T-helper 2 cell (primary cell): ENCODE measurements around the gene IL4.
"Not testable (repeated sequence)": the region's sequence is repeated elsewhere in the genome, so short reads cannot be mapped to it uniquely, and the experiment has no call there.

Experiments used
- DNase-seq, 5 experiments: peaks; one replicate each; pipeline versions ENCODE4 v3.0.0 to v3.0.0-alpha.2; 2012 to 2022
- total RNA-seq, 2 donors: gene quantifications; one replicate each; lab custom pipeline; 2026; lab: John Stamatoyannopoulos, UW

Gene IL4
- total RNA-seq: 0 to 0.34 reads per million in 2 donors

- peak in 1 of 5 experiments; percentile 81 for DNase-seq
These were observed at the start of gene IL4 for GRCh38 chr5:132673939-132674630. Gene IL4 (plus strand): TSS chr5:132673989. CDS start chr5:132674051, 62 bp downstream.

- DNase-seq: no peak
These were observed 46.3 kb upstream of the IL4 start for GRCh38 chr5:132627470-132627869.

- DNase-seq: no peak
These were observed 45.0 kb upstream of the IL4 start for GRCh38 chr5:132628814-132629213.

GRCh38 chr5:132629230-132629944 is 44.4 kb upstream of the IL4 start:
- peak in 1 of 5 experiments; percentile 71 for DNase-seq

GRCh38 chr5:132633587-132633986 is 40.2 kb upstream of the IL4 start:
- DNase-seq: not testable (repeated sequence)

GRCh38 chr5:132635873-132636272 is 37.9 kb upstream of the IL4 start:
- DNase-seq: peak in 1 of 5 experiments; percentile 96

- DNase-seq: no peak
These were observed 36.5 kb upstream of the IL4 start for GRCh38 chr5:132637241-132637640.

GRCh38 chr5:132639706-132640130 is 34.1 kb upstream of the IL4 start:
- peak in 1 of 5 experiments; percentile 64 for DNase-seq

GRCh38 chr5:132640613-132641012 is 33.2 kb upstream of the IL4 start:
- DNase-seq: no peak

- DNase-seq: peak in 1 of 5 experiments; percentile 42
These were observed 32.5 kb upstream of the IL4 start for GRCh38 chr5:132641241-132641723.

GRCh38 chr5:132641841-132642240 is 31.9 kb upstream of the IL4 start:
- DNase-seq: peak in 1 of 5 experiments; percentile 55

GRCh38 chr5:132644177-132644576 is 29.6 kb upstream of the IL4 start:
- DNase-seq: no peak

- no peak for DNase-seq
These were observed 27.1 kb upstream of the IL4 start for GRCh38 chr5:132646583-132647266.

- DNase-seq: no peak
These were observed 26.3 kb upstream of the IL4 start for GRCh38 chr5:132647473-132647872.

- no peak for DNase-seq
These were observed 25.4 kb upstream of the IL4 start for GRCh38 chr5:132648355-132648754.

- DNase-seq: no peak
These were observed 21.8 kb upstream of the IL4 start for GRCh38 chr5:132651838-132652469.

- no peak for DNase-seq
These were observed 20.1 kb upstream of the IL4 start for GRCh38 chr5:132653716-132654115.

- peak in 3 of 5 experiments; percentile 38 to 53 (median 38) for DNase-seq
These were observed 17.7 kb upstream of the IL4 start for GRCh38 chr5:132655821-132656773.

- peak in 1 of 5 experiments; percentile 66 for DNase-seq
These were observed 16.9 kb upstream of the IL4 start for GRCh38 chr5:132656774-132657355.

- DNase-seq: peak in 2 of 5 experiments; percentile 36 to 89
These were observed 16.0 kb upstream of the IL4 start, which contains the start of gene IL13 for GRCh38 chr5:132657676-132658380. Gene IL13 (plus strand): TSS chr5:132658173. CDS start chr5:132658187, 14 bp downstream.
